HG03039 (cell line): ENCODE results near the gene PLD3.
"Not testable (repeated sequence)": the region's sequence is repeated elsewhere in the genome, so short reads cannot be mapped to it uniquely, and the experiment has no call there.

Experiments
- ATAC-seq: cut with Tn5 transposase; IDR thresholded peaks from one replicate; pipeline ENCODE4 v1.9.1; 2021; ENCODE audit warnings: mild to moderate bottlenecking, moderate library complexity; ENCODE audit not compliant: unreplicated experiment

The PLD3 gene

DNA sequence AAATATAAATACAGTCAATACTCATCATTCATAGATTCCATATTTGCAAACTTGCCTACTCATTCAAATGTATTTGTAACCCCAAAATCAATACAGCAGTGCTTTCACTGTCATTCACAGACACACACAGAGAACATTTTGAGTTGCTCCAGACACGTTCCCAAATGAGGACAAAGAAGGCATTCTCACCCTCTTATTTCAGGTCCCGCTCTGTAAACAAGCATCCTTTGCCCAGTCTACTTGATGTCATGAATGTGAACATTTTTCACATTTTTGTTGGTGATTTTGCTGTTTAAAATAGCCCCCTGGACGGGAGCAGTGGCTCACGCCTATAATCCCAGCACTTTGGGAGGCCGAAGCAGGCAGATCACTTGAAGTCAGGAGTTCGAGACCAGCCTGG is 15.8 kb upstream of the PLD3 start:
- ATAC-seq: no peak

DNA sequence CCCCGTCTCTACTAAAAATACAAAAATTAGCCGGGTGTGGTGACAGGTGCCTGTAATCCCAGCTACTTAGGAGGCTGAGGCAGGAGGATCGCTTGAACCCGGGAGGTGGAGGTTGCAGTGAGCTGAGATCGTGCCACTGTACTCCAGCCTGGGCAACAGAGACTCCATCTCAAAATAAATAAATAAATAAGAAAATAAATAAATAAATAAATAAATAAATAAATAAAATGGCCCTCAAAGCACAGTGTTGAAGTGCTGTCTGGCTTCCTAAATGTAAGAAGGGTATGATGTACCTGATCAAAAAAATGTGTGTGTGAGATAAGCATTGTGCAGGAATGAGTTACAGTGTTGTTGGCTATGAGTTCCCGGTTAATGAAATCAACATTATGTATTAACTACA is 15.4 kb upstream of the PLD3 start:
- not testable (repeated sequence) for ATAC-seq

DNA sequence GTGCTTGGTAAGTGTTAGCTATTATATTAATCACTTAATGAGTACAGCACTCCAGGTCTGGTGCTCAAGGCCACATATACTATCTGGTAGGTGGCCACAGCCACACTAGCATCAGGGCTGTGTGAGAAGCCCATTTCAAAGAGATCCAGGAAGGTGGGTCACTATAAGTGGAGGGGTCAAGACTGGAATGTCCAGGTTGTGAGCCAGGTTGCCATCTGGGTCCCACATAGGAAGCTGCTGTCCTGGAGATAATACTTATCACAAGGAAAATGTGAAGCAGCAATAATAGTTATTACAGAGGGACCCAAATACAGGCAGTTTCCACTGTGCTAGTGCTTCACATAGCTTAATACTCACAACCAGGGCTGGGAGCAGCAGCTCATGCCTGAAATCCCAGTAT is 13.4 kb upstream of the PLD3 start:
- no peak for ATAC-seq

DNA sequence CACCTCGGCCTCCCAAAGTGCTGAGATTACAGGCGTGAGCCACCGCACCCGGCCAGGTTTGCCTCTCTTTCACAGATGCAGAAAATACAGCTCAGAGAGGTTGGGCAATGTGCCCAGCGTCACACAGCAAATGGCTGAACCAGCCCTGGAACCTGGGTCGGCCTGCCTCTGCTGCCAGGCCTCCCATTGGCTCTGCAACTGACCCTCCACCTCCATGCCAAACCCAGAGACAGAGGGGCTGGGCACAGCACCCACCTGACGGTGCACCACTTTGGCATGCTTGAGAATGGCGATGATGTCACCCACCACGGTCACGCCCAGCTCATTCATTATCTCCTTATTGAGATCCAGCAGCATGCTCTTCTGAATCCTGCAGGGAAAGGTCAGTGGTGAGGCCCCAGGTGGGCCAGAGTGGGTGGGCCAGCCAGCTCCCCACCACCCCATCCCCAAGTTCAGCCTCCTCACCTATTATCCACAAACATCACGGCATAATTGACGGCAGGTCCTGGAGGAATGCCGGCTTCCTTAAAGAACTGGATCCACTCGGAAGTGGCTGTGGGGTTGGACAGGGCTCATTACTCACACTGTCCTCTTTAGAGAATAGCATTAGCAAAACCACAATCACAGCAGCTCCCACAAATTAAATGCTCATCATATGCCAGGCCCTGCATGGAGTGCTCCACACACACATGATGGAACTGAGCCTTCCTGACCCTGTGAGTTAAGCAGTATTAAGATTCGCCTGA is 12.5 kb upstream of the PLD3 start:
- no peak for ATAC-seq

DNA sequence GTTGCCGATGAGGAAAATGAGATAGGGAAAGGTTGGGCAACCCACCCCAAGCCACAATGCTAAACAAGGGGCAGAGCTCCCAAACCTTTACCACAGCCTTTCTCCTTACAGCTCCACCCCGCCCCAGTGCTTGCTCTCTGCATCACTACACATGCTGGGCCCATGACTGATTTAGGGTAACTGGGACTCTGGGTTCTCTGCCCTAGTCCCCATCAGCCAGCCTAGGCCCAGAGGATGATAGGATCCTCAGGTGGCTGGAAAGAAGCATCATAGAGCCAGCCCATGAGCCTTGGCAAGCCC is 11.9 kb upstream of the PLD3 start:
- ATAC-seq: no peak

DNA sequence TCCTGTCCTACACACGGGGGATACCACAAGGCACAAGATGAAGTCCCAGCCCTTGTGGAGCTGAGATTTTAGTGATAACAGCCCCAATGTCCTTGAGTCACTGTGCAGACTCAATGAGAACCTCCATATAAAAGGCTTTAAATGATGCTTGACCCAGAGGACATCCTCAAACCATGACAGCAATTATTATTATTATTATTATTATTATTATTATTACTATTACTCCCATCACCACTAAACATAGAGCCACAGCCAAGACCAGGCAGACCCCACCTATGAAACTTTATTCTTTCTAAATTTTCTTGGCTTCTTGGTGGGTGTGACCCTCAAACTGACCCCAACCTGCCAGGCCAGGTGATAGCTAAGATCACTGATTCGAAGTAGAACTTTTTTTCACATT is 11.4 kb upstream of the PLD3 start:
- no peak for ATAC-seq

DNA sequence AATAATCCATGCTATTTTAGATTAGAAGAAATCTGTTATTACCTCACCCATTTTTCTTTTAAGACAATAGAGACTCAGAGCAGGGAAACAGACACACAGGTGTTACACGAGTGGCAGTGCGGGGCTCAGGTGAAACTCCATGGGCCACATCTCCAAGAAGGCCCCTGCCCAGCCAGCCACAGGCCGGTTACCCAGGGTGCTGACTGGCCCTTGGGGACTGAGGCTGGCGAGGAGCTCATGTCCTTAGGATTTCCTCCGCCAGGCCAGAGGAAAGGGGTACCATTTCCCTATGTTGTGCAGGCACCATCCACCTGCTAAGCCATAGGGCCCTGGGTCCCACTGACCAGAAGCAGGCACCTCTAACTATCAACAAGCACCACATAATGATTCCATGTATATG is 10.9 kb upstream of the PLD3 start:
- no peak for ATAC-seq

DNA sequence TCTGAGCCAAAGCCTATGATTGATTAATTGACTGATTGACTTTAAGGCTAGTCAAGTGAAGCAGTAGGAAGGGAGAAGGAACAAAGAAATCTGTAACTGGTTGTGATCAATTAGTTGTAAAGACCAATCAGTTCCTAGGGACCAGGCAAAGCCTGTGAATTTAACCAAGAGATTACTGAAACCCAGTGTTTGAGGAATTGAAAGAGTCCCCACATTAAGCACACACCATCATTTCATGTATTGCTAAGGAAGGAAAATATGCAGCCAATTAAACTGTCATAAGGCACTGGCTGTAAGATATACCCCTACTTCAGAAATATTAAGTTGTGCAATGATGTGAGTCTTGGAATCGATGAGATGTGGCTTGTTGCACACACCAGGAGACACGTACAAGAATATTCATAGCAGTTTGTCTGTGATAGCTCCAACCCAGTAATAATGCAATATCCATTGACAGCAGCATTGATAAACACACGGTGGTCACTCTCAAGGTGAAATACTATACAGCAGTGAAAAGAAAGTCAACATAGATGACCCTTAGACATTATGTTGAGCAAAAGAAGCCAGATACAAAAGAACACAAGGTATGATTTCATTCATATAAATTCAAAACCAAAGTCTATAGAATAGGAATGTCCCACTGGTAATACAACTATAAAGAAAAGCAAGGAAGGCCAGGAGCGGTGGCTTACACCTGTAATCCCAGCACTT is 9.3 kb upstream of the PLD3 start:
- ATAC-seq: no peak

DNA sequence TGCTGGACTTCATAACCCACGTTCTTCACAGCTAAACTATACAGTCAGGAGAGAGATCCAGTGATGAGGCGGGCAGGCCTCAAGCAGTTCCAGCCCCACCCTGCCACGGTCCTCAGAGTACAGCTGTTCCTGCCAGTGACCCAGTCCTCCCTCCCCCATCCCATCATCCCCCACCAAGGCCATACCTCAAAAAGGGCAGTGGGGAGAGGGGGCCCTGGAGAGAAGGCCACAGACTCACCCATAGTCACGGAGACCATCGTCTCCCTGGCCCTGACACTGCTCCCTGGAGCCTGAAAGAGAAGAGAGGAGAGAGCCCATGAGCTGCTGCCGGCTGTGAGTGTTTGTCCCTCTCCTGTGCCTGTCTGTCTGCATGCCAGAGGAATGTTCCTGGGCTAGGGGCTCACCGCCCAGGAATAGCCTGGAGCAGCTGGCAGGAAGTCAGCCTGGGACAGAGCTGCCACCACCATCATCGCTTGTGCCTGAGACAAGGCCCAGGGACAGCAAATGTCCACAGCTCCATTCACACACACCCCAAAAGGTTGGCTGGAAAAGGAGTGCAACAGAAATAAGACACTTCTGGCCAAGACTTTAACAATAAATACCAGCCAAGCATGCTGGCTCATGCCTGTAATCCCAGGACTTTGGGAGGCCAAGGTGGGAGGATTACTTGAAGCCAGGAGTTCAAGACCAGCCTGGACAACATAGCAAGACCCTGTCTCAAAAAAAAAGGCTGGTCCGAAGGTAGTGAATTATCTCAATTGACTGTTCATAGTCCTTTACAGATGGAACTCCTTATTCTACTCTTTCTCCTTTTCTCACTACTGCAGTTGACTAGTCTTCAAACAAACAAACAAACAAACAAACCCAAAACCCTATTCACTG is 6.7 kb upstream of the PLD3 start:
- ATAC-seq: no peak

DNA sequence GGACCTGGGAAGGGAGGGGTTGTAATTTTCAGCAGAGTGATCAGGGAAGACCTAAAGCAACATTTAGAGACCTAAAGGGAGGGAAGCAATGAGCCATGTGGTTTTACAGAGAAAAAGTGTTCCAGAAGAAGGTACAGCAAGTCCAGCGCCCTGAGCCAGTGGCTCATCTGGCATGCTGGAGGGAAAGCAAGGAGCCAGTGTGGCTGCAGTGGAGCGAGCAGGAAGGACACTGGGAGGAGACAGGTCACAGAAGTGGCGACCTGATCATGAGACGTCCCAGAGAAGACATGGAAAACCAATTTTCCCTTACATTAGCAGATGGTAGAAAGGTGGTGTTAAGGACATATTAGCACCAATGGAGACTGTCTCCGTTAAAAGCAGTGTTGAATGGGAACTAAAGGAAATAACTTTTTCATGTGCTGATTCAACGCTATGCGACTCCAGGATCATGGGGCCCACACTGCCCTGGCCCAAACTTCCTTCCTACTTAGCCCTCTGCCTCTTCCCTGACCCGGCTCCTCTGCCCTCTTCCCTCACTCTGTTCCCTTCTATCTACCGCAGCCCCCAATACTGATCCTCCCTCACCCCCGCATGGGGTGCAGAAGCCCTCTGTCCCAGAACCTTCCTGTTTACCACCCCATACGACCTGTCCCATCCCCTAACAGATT is 5.7 kb upstream of the PLD3 start:
- ATAC-seq: no peak

DNA sequence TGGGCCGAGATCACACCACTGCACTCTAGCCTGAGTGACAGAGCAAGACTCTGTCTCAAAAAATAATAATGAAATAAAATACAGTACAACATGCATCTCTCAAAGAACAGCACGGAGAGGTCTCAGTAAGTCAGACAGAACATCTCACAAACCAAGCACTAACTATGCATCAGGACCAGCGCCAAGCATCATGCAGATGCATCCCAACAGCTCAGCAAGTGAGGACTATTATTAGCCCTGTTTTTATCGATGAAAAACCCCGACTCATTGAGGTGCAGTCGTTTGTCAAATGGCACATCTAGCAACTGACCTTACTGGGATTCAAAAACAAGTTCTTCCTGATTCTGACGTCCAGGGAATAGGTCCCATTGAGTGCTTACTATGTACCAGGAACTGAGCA is 4.1 kb upstream of the PLD3 start:
- no peak for ATAC-seq

DNA sequence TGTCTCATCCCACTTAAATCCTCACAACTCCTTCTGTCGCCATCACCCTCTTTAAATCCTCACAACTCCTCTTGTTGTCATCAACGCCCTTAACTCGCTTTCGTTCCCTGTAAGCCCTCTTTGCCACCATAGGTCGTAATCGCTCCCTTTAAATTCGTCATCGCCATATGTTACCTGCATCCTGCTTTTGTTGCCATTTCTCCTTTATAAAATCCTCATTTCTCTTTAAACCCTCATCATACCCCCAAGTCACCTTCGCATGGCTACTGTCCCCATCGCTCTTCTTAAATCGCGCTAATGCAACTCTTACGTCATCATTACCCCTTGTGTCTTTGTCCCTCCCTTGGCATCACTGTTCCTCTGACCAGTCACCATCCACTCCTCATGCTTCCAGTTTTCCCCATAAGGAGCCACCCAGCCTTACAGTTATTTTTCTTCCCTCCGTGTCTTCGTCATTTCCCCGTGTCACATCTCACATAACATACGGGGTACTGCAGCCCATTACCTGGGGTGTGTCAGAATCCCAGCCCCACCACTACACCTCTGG is 539 bp downstream of the PLD3 start:
- ATAC-seq: no peak

DNA sequence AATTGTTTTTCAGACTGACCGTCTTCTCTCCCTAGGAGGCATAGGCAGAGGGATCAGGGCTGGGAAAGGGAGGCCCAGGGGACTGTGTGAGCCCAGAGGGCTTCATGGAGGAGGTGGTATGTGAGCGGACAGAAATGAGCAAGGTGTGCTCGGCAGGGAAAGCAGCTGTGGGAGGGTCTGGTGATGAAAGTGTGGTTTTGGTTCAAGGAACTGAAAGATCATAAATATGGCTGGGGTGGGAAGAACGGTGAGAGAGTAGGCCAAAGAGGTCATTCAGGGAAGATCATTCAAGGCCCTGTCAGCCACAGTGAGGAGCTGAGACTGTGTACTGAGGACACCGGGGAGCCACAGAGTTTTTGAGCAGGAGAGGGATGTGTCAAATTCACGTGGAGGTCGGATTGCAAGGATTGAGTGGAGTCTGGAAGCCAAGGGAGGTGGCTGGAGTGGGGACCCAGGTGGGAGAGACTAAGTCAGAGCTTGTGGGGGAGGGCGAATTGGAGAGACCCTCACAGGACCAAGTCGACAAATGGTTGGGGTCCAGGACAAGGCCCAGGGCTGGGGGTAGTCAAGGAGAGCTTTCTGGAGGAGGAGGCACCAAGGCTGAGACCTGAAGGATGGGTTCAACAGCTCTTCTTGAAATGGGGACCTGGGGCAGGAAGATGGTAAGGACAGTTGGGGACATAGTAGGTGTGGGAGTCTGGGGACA is 7.6 kb downstream of the PLD3 start:
- ATAC-seq: no peak

DNA sequence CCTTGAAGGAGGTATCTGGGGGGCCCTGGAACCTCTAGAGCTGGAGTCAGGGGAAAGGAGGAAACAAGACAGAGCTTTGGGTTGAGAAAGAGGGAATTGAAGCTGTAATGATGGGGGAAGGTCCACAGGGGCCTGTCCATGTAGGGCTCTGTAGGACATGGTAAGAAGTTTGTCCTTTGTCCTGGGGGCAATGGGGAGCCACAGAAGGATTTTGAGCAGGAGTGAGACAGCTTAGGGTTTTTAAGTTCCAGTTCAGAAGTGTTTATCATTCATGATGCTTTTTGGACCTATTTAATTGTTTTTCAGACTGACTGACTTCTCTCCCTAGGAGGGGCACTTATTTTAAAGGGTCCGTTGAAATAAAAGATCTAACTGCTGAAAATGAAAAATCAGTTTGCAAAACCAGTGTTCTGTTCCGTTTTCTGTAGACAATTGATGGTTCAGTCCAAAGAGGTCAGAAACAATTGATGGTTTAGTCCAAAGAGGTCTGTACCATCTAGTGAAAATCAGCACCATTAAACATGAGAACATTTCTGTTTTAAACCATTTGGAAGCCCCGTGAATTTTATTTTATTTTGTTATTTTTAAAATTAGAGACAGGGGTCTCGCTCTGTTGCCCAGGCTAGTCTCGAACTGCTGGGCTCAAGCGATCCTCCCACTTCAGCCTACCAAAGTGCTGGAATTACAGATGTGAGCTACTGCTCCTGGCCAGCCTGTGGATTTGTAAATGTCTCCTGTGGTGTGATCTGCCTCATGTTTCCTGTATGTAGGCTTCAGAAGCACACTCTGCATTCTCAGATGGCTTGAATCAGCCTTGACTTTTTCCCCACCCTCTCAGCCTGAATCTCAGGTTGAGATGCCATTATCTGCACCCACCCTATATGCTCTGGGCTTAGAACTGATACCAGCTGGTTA is 8.4 kb downstream of the PLD3 start:
- ATAC-seq: no peak

DNA sequence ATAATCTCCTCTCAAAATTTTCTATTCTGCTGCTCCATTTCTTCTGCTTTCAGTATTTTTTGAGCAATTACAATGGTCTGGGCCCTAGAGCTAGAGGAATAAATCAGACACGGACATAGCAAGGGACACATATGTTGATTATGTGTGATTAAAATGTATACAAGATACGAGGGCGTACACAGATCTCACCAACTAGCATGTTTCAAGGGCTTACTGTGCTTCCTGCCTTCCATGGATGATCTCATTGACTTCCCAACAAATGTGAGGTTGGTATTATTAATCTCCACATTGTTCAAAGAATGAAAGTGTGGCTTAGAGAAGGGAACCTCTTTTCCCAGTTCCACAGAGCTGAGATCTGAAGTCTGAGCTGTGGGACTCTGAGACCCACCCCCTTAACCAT is 9.1 kb downstream of the PLD3 start:
- no peak for ATAC-seq

DNA sequence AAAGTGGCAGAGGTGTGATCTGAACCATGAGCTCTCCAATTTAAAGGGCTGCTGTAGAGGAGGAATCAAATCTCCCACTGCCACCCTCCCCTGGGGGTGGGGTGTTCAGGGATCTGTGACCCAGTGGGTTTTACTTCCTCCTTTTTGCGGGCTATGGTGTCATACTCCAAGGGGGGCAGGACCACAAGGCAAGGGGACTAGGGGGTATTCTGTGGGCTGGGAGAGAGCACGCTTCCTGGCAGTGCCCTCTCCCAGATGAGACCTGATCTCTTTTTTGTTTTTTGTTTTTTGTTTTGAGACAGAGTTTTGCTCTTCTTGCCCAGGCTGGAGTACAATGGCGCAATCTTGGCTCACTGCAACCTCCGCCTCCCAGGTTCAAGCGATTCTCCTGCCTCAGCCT is 10.3 kb downstream of the PLD3 start:
- no peak for ATAC-seq

DNA sequence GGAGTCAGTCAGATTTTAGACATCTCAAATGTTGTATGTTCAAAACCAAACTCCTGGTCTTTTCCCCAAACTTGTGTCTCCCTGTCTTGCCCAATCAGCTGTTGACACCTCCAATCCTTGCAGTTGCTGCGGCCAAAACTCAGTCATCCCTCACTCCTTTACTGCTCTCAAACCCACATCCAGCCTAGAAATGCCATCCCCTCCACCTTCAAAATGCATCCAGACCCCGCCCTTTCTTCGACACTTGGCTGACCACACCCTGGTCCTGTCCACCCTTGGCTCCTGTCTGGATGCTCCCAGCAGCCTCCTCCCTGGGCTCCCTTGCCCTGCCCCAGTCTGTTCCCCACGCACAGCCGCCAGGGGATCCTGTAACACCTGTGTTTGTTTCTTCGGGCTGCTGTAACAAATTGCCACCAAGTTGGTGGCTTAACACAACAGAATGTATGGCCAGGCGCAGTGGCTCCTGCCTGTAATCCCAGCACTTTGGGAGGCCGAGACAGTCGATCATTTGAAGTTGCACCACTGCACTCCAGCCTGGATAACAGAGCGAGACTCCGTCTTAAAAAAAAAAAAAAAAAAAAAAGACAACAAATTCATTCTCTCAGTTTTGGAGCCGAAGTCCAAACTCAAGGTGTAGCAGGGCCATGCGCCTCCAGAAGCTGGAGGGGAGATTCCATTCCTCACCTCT is 11.7 kb downstream of the PLD3 start:
- no peak for ATAC-seq

DNA sequence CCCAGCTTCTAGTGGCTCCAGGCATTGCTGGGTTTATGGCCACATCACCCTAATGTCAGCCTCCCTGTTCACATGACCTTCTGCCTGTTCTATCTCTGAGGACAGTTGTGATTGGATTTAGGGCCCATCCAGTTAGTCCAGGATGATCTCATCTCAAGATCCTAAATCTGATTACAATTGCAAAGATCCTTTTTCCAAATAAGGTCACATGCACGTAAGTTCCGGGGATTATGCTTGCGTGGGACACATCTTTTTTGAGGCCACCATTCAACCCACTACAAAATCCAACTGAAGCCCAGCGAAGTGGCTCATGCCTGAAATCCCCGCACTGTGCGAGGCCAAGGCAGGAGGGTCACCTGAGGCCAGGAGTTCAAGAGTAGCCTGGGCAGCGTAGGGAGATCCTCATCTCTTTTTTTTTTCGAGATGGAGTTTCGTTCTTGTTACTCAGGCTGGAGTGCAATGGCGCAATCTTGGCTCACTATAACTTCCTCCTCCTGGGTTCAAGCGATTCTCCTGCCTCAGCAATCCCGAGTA is 12.3 kb downstream of the PLD3 start:
- ATAC-seq: no peak

DNA sequence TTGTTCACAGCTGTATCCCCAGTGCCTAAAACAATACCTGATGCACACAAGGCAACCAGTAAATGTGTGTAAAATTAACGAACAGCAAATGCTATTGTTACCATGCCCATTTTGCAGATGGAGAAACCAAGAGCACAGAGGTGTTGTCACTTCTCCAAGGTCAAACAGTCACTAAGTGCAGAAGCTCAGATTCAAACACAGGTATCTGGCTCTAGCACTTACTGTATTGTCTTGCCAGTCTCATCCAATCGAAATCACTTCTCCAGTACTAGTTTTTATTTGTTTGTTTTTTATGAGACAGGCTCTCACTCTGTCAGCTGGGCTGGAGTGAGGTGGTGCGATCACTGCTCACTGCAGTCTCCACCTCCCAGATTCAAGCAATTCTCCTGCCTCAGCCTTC is 13.7 kb downstream of the PLD3 start:
- no peak for ATAC-seq
